Skeletal muscle satellite cell (primary cell): ENCODE results near the gene RABGAP1L.
"Not testable (repeated sequence)": the region's sequence is repeated elsewhere in the genome, so short reads cannot be mapped to it uniquely, and the experiment has no call there.

ENCODE experiments used
- H3K27me3 ChIP-seq: 2 replicates; pipeline ENCODE4 v1.7.0; 2013; ENCODE audit warnings: low read length; ENCODE audit not compliant: control insufficient read depth, insufficient read depth
- H3K36me3 ChIP-seq: 2 replicates; pipeline ENCODE4 v1.7.0; 2013; ENCODE audit warnings: mild to moderate bottlenecking, control low read depth, low read length; ENCODE audit not compliant: insufficient read depth
- H3K4me1 ChIP-seq: 2 replicates; pipeline ENCODE4 v1.7.0; 2013; ENCODE audit warnings: low read length; ENCODE audit not compliant: control insufficient read depth, insufficient read depth
- H3K4me2 ChIP-seq: 2 replicates; pipeline ENCODE4 v1.7.0; 2013; ENCODE audit warnings: mild to moderate bottlenecking, low read length
- H3K4me3 ChIP-seq: 2 replicates; pipeline ENCODE4 v1.7.0; 2013; ENCODE audit warnings: low read length
- H3K9ac ChIP-seq: 2 replicates; pipeline ENCODE4 v1.7.0; 2013; ENCODE audit warnings: mild to moderate bottlenecking, low read depth, low read length, moderate library complexity
- H3K9me3 ChIP-seq: replicated peaks from 2 replicates; pipeline ENCODE4 v1.7.0; 2013; ENCODE audit warnings: mild to moderate bottlenecking, control low read depth, low read length

The RABGAP1L gene

DNA sequence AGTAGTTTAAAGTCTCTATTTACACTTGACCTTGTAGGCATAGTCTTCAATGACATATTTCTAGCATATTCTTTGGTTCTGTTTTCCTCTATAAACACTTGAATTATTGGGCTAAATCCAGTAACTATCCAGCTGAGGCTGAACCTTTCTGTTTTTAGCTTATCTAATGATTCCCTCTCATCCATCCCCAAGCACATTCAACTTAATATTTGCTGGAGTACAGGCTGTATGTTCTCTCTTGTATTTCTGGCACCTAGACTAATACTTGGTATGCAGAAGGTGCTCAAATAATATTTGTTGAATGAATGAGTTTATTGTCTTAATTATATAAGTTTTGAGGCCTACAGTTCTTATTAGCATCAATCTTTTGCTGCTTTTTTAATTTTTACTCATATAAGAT, 88.7 kb downstream of the RABGAP1L start:
- no peaks in the 10 kb centered on the region for H3K27me3 ChIP-seq
- peaks cover 9% of the 10 kb centered on the region for H3K36me3 ChIP-seq
- no peak overlapping the region for H3K4me3 ChIP-seq
- H3K4me2 ChIP-seq, result no peak overlapping the region
- H3K4me1 ChIP-seq, result no peaks in the 10 kb centered on the region
- no peak overlapping the region for H3K9ac ChIP-seq
- no peaks in the 10 kb centered on the region for H3K9me3 ChIP-seq

DNA sequence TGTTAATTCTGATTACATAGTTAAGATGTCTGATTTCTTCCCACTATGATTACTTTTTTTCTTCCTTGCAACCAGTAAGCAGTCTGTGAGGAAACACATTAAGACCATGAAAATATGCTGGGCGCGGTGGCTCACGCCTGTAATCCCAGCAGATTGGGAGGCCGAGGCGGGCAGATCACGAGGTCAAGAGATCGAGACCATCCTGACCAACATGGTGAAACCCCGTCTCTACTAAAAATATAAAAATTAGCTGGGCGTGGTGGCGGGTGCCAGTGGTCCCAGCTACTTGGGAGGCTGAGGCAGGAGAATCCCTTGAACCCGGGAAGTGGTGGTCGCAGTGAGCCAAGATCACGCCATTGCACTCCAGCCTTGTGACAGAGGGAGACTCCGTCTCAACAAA, 97.1 kb downstream of the RABGAP1L start:
- H3K4me3 ChIP-seq, H3K9ac ChIP-seq, H3K27me3 ChIP-seq, H3K9me3 ChIP-seq, H3K4me2 ChIP-seq, H3K4me1 ChIP-seq, H3K36me3 ChIP-seq: not testable (repeated sequence)

DNA sequence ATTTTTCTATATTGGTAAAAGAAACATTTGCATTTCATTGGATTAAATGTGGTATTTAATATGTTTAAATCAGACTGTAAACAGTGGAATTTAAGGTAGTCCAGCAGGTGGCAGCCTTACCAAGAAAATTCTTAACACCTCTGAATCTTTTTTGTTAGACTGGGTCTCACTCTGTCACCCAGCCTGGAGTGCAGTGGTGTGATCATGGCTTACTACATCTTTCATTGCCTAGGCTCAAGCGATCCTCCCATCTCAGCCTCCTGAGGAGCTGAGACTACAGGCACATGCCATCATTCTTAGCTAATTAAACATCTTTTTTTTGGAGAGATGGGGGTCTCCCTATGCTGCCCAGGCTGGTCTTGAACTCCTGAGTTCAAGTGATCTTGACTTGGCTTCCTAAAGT, 98.8 kb downstream of the RABGAP1L start:
- Histone ChIP-seq H3K4me2 (no peak overlapping the region), H3K9ac (no peak overlapping the region), H3K27me3 (no peaks in the 10 kb centered on the region), H3K36me3 (no peaks in the 10 kb centered on the region), H3K9me3 (no peaks in the 10 kb centered on the region), H3K4me1 (no peaks in the 10 kb centered on the region), H3K4me3 (no peak overlapping the region)

DNA sequence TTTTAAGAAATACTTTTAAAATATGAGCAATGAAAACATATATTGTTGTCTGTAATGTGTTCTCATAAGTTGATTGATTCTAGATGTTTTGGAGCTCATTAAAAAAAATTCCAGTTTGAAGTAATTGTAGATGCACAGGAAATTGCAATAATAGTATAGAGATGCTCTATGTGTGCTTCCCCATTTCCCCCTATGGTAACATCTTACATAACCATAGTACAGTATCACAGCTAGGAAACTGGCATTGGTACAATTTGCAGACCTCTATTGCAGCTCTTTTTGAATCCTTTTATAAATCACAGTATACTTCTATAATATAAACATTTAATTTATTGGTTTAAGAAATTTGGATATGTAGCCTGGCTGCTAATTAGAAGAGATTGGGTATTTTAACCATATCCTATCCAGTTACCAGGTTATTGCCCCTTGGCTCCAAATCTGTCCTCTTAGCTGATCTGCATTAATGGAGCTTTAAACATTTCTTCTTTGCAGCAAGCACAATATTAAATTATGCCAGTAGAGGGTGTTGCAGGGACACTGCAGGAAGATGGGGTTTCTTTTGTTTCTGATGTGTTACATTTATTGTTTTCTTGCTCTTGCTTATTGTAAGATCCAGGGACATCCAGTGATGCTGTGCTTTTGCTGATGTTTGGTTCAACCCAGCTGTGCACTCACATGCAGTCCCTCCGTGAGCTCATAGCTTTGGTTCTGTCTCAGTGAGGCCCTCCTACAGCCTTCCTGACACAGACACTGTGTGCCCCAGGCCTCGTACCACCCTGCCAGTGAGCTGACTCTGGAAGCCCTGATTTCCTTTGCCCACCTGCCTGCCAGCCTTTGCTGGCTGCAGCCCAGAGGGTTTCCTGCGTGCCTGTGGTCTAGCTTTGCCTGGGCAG, 103.3 kb downstream of the RABGAP1L start:
- H3K9ac ChIP-seq, result no peak overlapping the region
- H3K4me2 ChIP-seq, result no peak overlapping the region
- no peaks in the 10 kb centered on the region for H3K4me1 ChIP-seq
- H3K36me3 ChIP-seq, result no peaks in the 10 kb centered on the region
- no peaks in the 10 kb centered on the region for H3K9me3 ChIP-seq
- no peak overlapping the region for H3K4me3 ChIP-seq
- H3K27me3 ChIP-seq, result no peaks in the 10 kb centered on the region

DNA sequence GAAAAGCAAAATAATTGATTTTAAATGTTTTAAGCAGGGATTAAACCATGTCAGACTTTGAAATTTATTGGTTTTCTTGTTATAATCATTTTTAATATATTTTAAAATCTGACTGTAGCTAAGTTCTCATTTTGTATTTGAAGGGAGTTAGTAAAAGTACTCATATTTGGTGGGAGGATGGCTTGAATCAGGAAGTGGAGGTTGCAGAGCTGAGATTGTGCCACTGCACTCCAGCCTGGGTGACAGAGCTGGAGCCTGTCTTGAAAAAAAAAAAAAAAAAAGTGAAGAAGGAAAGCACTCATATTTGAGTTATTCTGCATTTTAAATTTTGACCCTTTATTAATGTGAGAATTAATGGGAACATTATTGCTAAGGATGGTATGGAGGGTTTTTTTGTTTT, 106.0 kb downstream of the RABGAP1L start:
- H3K4me2 ChIP-seq, result no peak overlapping the region
- no peaks in the 10 kb centered on the region for H3K27me3 ChIP-seq
- no peak overlapping the region for H3K4me3 ChIP-seq
- no peaks in the 10 kb centered on the region for H3K4me1 ChIP-seq
- H3K36me3 ChIP-seq, result no peaks in the 10 kb centered on the region
- no peak overlapping the region for H3K9ac ChIP-seq
- H3K9me3 ChIP-seq, result no peaks in the 10 kb centered on the region

DNA sequence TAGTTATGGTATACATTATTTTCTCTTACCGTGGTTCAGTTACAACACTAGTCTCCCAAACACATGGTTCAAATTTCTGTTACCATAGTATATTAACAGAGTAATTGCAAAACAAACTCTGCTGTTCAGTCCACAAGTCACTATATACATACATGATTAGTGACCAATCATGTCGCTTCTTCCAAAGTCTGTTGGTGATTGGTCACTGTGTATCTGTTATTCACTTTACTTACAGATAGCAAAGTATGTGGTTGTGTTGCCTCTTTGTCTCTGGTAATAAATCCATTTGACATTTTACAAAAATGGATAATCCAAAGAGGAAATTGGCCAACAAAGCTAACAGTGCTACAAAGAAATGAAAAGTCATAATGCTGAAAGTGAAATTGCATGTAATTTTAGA, 107.2 kb downstream of the RABGAP1L start:
- Histone ChIP-seq H3K4me3 (no peak overlapping the region), H3K9me3 (no peaks in the 10 kb centered on the region), H3K4me2 (no peak overlapping the region), H3K27me3 (no peaks in the 10 kb centered on the region), H3K9ac (no peak overlapping the region), H3K4me1 (no peaks in the 10 kb centered on the region), H3K36me3 (no peaks in the 10 kb centered on the region)

DNA sequence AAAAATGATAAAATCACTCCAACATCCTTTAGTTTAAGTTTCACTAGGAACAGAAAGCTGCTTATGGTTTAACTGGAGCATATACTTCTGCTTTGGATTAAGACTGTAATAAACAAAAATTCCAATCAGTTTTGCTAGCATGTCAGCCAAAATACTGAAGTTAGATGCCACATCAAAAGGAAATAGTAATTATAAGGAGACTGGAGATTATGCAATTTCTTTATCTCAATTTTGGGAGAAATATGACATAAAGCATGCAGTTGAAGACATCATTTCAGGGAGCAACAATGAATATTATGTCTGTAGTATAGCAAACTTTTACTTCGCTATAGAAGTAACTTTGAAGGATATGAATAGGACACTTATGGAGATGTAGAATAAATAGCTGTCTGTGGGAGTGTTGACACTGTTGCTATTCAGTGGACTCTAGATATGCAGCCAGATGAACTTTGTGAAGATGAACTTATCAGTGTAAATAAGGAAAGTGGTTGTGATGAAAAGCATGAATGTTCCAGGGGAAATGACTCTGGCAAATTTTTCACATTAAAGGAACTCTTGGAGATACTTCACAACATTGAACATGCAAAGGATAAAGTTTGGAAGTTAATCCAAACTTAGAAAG, 107.8 kb downstream of the RABGAP1L start:
- Histone ChIP-seq H3K4me3 (no peak overlapping the region), H3K4me1 (no peaks in the 10 kb centered on the region), H3K9me3 (no peaks in the 10 kb centered on the region), H3K36me3 (no peaks in the 10 kb centered on the region), H3K9ac (no peak overlapping the region), H3K4me2 (no peak overlapping the region), H3K27me3 (no peaks in the 10 kb centered on the region)

DNA sequence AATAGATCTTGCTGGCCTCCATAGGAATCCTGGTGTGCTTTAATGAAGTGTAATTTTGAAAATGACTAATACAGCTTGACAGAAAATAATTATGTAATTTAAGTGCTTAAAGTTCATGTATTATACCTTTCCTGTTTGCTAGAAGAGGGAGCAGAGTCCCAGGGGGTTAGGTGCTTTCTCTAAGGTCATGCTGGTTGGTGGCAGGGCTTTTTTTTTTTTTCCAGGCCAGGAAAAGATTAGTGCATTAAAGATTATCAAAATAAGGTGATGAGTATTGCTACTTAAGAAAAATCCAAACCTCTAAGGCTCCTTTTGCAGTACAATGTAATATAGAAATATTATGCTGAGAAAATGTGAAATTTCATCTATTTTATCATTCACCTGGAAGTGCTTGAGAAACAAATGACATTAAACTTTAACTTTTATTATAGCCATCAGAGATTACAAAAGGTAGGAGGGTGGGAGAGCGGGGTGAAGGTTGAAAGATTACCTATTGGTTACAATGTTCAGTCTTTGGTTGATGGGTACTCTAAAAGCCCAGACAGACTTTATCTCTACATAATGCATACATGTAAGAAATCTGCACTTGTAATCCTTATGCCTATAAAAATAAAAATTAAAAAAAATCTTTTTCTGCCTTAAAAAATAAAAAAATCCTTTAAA, 110.8 kb downstream of the RABGAP1L start:
- H3K27me3 ChIP-seq, result no peaks in the 10 kb centered on the region
- H3K36me3 ChIP-seq, result no peaks in the 10 kb centered on the region
- no peaks in the 10 kb centered on the region for H3K9me3 ChIP-seq
- no peak overlapping the region for H3K4me2 ChIP-seq
- no peak overlapping the region for H3K9ac ChIP-seq
- H3K4me1 ChIP-seq, result no peaks in the 10 kb centered on the region
- H3K4me3 ChIP-seq, result no peak overlapping the region

DNA sequence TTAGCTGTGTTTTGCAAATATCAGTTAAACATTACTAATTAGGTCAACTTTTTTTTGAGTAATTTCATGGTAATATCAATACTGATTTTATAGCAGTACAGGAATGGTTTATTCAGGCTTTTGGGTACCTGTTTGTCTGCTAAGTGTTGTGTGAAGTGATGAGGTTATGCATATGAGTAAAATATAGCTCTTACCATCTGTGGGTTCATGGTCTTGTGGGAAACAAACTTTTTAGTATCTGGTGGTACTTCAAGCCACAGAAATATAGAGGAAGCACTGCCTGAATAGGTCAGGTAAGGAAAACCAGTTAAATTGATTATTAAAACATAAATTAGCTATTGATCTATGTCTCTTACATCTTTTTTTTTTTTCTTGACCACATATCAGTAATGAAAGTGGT, 113.9 kb downstream of the RABGAP1L start:
- Histone ChIP-seq H3K4me2 (no peak overlapping the region), H3K9ac (no peak overlapping the region), H3K27me3 (no peaks in the 10 kb centered on the region), H3K4me1 (no peaks in the 10 kb centered on the region), H3K9me3 (no peaks in the 10 kb centered on the region), H3K4me3 (no peak overlapping the region), H3K36me3 (no peaks in the 10 kb centered on the region)

DNA sequence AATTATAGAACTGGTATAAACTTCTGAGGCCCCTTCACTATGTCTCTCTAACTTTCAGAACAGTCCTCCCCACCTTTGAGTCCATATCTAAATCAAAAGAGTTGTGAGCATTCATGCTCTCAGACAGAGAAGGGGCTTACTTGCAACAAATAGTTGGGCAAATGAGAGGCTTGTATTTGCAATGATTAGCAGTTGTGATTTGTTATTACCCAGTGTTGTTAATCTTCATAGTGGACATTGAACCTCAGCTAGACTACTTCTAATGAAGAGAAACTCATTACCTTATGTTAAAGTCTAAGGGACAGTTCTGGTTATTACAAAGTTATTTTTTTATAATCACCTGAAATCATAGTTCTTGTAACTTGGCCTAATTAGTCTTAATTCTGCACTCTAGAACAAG, 114.5 kb downstream of the RABGAP1L start:
- H3K9ac ChIP-seq, result no peak overlapping the region
- H3K4me1 ChIP-seq, result no peaks in the 10 kb centered on the region
- H3K4me3 ChIP-seq, result no peak overlapping the region
- no peaks in the 10 kb centered on the region for H3K9me3 ChIP-seq
- no peak overlapping the region for H3K4me2 ChIP-seq
- H3K27me3 ChIP-seq, result no peaks in the 10 kb centered on the region
- no peaks in the 10 kb centered on the region for H3K36me3 ChIP-seq

DNA sequence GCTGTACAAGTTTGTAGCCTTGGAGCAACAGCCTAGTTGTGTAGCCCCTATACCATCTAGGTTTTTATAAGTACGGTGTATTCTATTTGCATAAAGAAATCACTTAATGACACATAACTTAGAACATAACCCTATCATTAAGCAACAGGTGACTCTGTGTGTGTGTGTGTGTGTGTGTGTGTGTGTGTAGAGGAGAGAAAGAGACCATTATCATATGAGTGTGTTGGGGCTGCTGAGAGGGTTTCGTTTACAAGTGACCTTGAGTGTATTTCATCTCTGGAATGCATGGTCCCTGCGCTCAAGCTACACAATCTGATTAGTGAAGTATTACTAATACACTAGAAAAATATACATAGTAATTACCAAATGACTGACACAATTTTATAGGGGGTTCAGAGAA, 115.1 kb downstream of the RABGAP1L start:
- Histone ChIP-seq H3K9me3 (no peaks in the 10 kb centered on the region), H3K4me3 (no peak overlapping the region), H3K4me2 (no peak overlapping the region), H3K27me3 (no peaks in the 10 kb centered on the region), H3K4me1 (no peaks in the 10 kb centered on the region), H3K9ac (no peak overlapping the region), H3K36me3 (no peaks in the 10 kb centered on the region)
